GM18517 (cell line): Measurements from ENCODE around the gene PDX1.

Experiments used
- ATAC-seq: cut with Tn5 transposase; IDR thresholded peaks from one replicate; pipeline ENCODE4 v1.9.1; 2021; ENCODE audit warnings: mild to moderate bottlenecking, moderate library complexity; ENCODE audit not compliant: unreplicated experiment

PDX1 gene

DNA sequence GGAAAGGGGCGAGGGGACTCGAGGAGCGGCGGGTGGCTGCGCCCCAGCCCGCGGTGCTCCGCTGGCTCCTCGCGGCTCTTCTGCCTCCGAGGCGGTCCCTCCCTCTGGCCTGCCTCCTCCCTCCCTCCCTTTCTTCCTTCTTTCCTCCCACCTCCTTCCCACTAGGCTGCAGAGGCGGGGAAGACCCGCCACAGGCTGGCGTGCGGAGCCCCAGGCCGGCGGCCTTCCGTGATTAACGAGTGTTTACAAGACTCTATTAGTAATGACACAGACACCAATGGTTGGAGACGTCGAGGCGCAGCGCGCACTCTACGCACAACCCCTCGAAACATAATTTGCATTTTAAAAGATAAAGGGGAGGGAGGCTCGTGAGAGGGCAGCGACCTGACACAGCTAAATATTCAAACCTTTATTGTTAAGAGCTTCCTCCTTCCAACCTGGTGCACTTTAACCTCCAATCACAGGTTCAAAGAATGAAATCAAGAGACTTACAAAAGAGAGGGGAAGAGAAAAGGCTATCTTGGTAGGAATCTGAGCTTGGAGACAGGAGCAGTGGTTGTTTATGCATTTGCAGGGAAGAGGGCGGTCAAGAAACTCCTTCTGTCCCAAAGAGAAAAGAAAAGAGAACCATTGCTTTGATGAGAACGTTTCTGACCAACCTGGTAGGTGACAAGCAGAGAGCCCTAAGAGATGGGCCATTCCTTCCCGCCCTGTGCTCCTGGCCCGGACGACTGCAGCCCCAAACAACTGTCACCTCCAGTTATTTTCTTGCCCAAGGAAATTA is 49.5 kb downstream of the PDX1 start, which contains the start of gene CDX2:
TSS of gene CDX2 (minus strand) at position 234 of the 784 bp plus-strand sequence. CDS start 309 bp downstream, outside the sequence.
- ATAC-seq = no peak

GRCh38 chr13:27969866-27970229 is 50.0 kb downstream of the PDX1 start:
- ATAC-seq = no peak

DNA sequence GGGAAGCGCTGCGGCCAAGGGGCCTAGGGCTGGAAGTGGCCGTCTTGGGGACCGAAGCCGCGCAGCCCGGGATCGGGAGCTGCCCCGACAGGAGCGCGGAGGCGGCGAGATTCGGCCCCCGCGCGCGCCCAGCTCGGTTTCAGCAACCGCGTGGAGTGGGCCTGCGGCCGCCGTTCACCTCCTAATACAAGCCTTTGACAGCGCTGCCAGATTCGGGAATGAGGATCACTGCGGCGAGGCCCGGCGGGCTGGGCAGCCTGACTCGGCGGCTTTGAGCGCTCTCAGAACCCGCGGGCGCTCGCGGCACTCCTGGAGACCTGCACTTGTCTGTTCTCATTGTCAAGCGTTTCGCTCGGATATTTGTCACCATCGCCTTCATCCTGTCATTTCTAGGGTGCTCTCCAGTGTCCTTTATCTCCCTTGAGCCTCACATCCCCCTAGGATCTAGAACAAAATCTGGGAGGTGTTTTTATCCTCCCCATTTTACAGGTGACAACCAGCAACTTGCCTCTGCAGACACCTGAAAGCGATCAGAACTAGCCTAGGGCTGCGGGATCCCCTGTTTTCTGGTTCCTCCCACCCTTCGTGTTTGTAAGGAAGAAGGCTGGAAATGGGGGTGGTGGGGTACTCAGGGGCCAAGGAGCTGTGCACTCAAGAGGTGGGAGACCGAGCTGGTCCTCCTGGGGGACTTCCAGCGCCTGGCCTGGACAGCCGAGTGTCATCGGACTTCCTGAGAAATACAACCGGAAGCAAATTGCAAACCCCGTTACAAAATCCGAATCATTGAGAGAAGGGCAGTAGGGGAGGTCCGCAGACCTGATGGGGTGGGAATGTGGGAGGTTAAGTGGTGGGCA is 50.8 kb downstream of the PDX1 start:
- no peak for ATAC-seq

- ATAC-seq = no peak
Measured at GRCh38 chr13:27971236-27971645, 51.4 kb downstream of the PDX1 start.

DNA sequence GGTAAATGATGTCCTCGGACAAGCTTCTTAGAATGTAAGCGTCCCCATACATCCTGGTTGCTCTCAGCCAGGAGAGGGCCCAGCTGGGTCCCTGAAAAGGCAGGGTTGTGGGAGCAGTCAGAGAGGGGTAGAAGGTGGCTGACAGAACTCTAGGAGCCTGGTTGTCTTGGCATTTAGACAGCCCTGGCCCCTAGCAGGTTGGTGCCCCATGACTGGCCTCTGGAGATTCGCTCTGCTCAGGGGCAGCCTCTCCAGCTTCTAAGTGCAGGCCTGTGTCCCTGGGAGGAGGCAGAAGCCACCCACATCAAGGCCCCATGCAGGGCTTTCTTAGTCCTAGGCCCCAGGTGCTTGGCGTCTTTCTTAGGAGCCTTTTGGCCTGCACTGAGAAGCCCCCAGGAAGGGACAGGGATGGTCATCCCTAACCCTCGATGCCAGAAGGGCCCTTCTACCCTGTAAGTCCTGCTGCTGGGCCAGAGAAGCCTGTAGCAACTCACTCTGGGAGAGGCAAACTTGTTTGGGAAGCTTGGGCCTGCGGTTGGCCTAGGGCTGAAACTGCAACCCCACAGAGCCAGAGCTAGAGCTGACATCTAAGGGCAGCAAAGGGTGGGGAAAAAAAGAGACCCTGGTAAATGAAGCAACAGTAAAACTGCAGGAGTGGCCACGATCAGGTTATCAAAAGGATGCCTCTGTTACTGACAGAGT is 52.1 kb downstream of the PDX1 start:
- ATAC-seq = no peak

DNA sequence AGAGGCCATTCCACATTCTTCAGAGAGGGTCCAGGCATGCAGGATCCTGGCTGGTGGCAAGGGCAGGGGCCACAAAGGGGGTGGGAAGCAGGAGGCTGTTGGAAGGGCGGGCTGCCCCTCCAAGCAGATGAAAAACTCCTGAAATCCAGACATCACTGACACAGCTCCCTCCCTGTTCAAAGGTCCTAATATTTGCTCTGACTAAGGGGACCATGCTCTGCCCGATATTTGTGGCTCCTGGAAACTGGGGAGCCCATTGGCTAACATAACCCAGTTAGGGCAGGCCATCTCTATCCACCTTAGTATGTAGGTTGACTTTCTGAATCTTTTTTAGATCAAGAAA is 52.6 kb downstream of the PDX1 start:
- no peak for ATAC-seq

- no peak for ATAC-seq
Measured at GRCh38 chr13:27973291-27973690, 53.5 kb downstream of the PDX1 start.

DNA sequence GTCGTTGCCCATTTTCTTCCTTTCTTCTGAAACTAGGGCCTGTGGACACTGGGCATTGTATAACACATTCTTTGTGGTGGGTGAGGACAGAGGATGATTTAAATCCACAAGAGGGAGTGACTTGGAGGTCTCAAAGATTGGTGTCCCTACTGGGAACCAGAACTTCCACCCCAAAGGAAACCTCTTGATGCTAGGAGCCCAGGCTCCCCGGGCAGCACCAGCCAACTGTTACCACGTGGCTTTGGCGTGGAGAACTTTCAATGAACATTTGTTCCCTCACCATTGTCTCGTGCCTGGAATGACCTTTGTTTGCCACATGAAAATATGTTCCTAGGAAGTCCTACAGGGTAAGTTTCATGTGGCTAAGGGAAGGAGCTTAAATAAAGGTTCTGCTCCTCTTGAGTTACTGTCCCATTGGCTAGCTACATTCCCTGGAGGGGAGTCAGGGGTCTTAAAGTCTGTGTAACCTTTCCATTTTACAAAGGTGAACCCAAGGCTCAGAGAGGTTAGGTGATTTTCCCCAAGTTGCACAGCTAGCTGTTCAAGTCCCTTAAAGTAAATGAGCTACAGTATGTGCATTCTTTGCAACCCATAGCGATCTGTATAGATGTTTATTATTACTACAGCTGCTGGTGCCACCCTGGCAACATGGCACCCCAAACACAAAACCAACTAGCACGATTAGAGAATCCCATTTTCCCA is 54.3 kb downstream of the PDX1 start:
- ATAC-seq = no peak
